Neutrophil (primary cell): Measurements from ENCODE around the gene REX1BD.

ENCODE experiments used
- H3K27ac ChIP-seq: fragments of 200-600 bp; sonication (generic); 2 replicates; pipeline ENCODE4 v1.5.1; 2016; ENCODE audit warnings: mild to moderate bottlenecking, moderate library complexity
- H3K27me3 ChIP-seq: fragments of 200-600 bp; sonication (generic); 2 replicates; pipeline ENCODE4 v1.6.0; 2016; ENCODE audit warnings: mild to moderate bottlenecking
- H3K36me3 ChIP-seq: fragments of 200-600 bp; sonication (generic); 2 replicates; pipeline ENCODE4 v1.5.1; 2017
- H3K4me1 ChIP-seq, 2 experiments: fragments of 200-600 bp in 1 of 2; sonication (generic) in 1 of 2; 1 replicate in 1 of 2; 2 replicates in 1 of 2; pipeline versions ENCODE4 v1.5.1 to v1.6.1; 2013 to 2016; ENCODE audit warnings: low read depth in 1 of 2, low read length in 1 of 2, mild to moderate bottlenecking in 1 of 2, moderate library complexity in 1 of 2; ENCODE audit not compliant: control insufficient read depth in 1 of 2, insufficient read depth in 1 of 2
- H3K4me3 ChIP-seq, 2 experiments: fragments of 200-600 bp in 1 of 2; sonication (generic) in 1 of 2; 1 replicate in 1 of 2; 2 replicates in 1 of 2; pipeline ENCODE4 v1.5.1; 2013 to 2016; ENCODE audit warnings: low read depth in 1 of 2, low read length in 1 of 2, mild to moderate bottlenecking in 1 of 2, moderate library complexity in 1 of 2
- H3K9me3 ChIP-seq: fragments of 200-600 bp; sonication (generic); 2 replicates; pipeline ENCODE4 v1.5.1; 2016
- CTCF ChIP-seq: fragments of 200-600 bp; sonication (generic); IDR thresholded peaks from 2 replicates; pipeline ENCODE4 v1.5.1; 2016; ENCODE audit warnings: antibody characterized with exemption

REX1BD gene

GRCh38 chr19:18542941-18543813, 45.4 kb upstream of the REX1BD start, which contains the start of gene FKBP8:
Gene FKBP8 (minus strand): TSS chr19:18543573. CDS start chr19:18541970, 1,603 bp downstream.
- no peak for TF ChIP-seq CTCF
- Histone ChIP-seq H3K27ac (peak within 1 kb of the TSS; percentile 95), H3K36me3 (peaks cover 38% of the 10 kb centered on the region), H3K4me3 (peak within 1 kb of the TSS; percentile 73 to 82), H3K4me1 (peaks cover 41 to 42% of the 10 kb centered on the region in 2 experiments), H3K27me3 (no peaks in the 10 kb centered on the region), H3K9me3 (no peaks in the 10 kb centered on the region)

GRCh38 chr19:18543814-18544475, 44.7 kb upstream of the REX1BD start:
- no peaks in the 10 kb centered on the region for H3K9me3 ChIP-seq
- peaks cover 41 to 42% of the 10 kb centered on the region in 2 experiments for H3K4me1 ChIP-seq
- peak overlapping the region; percentile 95 for H3K27ac ChIP-seq
- peak overlapping the region; percentile 73 to 82 for H3K4me3 ChIP-seq
- no peaks in the 10 kb centered on the region for H3K27me3 ChIP-seq
- TF ChIP-seq CTCF, result peak; percentile 47
- peaks cover 30% of the 10 kb centered on the region for H3K36me3 ChIP-seq

- Histone ChIP-seq H3K9me3 (no peaks in the 10 kb centered on the region), H3K27me3 (peaks cover 7% of the 10 kb centered on the region), H3K27ac (no peak overlapping the region), H3K36me3 (no peaks in the 10 kb centered on the region), H3K4me3 (no peak overlapping the region), H3K4me1 (no peaks in the 10 kb centered on the region)
- TF ChIP-seq CTCF, result no peak
These were observed 37.0 kb upstream of the REX1BD start for GRCh38 chr19:18551631-18552030.

- peaks cover 10 to 22% of the 10 kb centered on the region in 2 experiments for H3K4me1 ChIP-seq
- peak; percentile 34 for TF ChIP-seq CTCF
These were observed 31.0 kb upstream of the REX1BD start, which contains the start of gene KXD1 for GRCh38 chr19:18557411-18558201. Gene KXD1 (plus strand): TSS chr19:18557870. CDS start chr19:18562057, 4,187 bp downstream.

GRCh38 chr19:18558202-18558555, 30.4 kb upstream of the REX1BD start:
- no peaks in the 10 kb centered on the region for H3K27me3 ChIP-seq
- H3K36me3 ChIP-seq, result peaks cover 14% of the 10 kb centered on the region
- peak overlapping the region; percentile 89 for H3K27ac ChIP-seq
- H3K4me1 ChIP-seq, result peaks cover 10 to 22% of the 10 kb centered on the region in 2 experiments
- TF ChIP-seq CTCF, result no peak
- H3K9me3 ChIP-seq, result no peaks in the 10 kb centered on the region
- H3K4me3 ChIP-seq, result peak overlapping the region; percentile 93 to 96

More at GRCh38 chr19:18557411-18558201, 31.0 kb upstream of the REX1BD start, which contains the start of gene KXD1:
- Histone ChIP-seq H3K4me3 (peak within 1 kb of the TSS; percentile 93 to 96), H3K27ac (peak within 1 kb of the TSS; percentile 89), H3K27me3 (no peaks in the 10 kb centered on the region), H3K9me3 (no peaks in the 10 kb centered on the region), H3K36me3 (peaks cover 9% of the 10 kb centered on the region)
